Hepatocyte (in vitro differentiated cells): Measurements from ENCODE around the gene ADAMTS20. TPM values are rescaled to one million over a fixed set of nuclear protein-coding genes. Genes with fewer than 3 reads are reported as not detected.

Source experiments
- DNase-seq: peaks from one replicate; pipeline ENCODE4 v3.0.0-alpha.2; 2016; ENCODE audit warnings: low spot score
- H2AFZ ChIP-seq: fragments of 200-600 bp; sonication (generic); 2 replicates; pipeline ENCODE4 v1.6.0; 2016; ENCODE audit warnings: antibody characterized with exemption, mild to moderate bottlenecking
- H3K27ac ChIP-seq: fragments of 200-600 bp; sonication (generic); 2 replicates; pipeline ENCODE4 v1.5.1; 2016; ENCODE audit warnings: mild to moderate bottlenecking
- H3K27me3 ChIP-seq: fragments of 200-600 bp; sonication (generic); 2 replicates; pipeline ENCODE4 v1.6.1; 2016
- H3K36me3 ChIP-seq: fragments of 200-600 bp; sonication (generic); replicated peaks from 2 replicates; pipeline ENCODE4 v1.5.1; 2016; ENCODE audit warnings: low read depth; ENCODE audit not compliant: insufficient read depth
- H3K4me1 ChIP-seq: fragments of 200-600 bp; sonication (generic); 2 replicates; pipeline ENCODE4 v1.5.1; 2016; ENCODE audit warnings: mild to moderate bottlenecking, moderate library complexity; ENCODE audit not compliant: insufficient read depth
- H3K4me2 ChIP-seq: fragments of 200-600 bp; sonication (generic); 2 replicates; pipeline ENCODE4 v1.6.0; 2016
- H3K4me3 ChIP-seq: fragments of 200-600 bp; sonication (generic); 2 replicates; pipeline ENCODE4 v1.5.1; 2016; ENCODE audit warnings: mild to moderate bottlenecking
- H3K79me2 ChIP-seq: fragments of 200-600 bp; sonication (generic); 2 replicates; pipeline ENCODE4 v1.6.0; 2017; ENCODE audit warnings: mild to moderate bottlenecking
- H3K9me2 ChIP-seq: fragments of 200-600 bp; sonication (generic); replicated peaks from 2 replicates; pipeline ENCODE4 v1.6.0; 2017; ENCODE audit warnings: mild to moderate bottlenecking; ENCODE audit not compliant: insufficient read depth
- H3K9me3 ChIP-seq: fragments of 200-600 bp; sonication (generic); 2 replicates; pipeline ENCODE4 v1.5.1; 2016; ENCODE audit warnings: low read depth, mild to moderate bottlenecking
- H4K20me1 ChIP-seq: fragments of 200-600 bp; sonication (generic); 2 replicates; pipeline ENCODE4 v1.6.0; 2016; ENCODE audit warnings: mild to moderate bottlenecking; ENCODE audit not compliant: insufficient read depth, poor library complexity, severe bottlenecking
- EZH2 ChIP-seq: fragments of 200-600 bp; sonication (generic); IDR thresholded peaks from 2 replicates; pipeline ENCODE4 v1.6.1; 2016; ENCODE audit warnings: antibody characterized with exemption, mild to moderate bottlenecking, borderline replicate concordance
- EZH2phosphoT487 ChIP-seq: fragments of 200-600 bp; sonication (generic); IDR thresholded peaks from one replicate; pipeline ENCODE4 v1.6.1; 2018; ENCODE audit warnings: antibody characterized with exemption, mild to moderate bottlenecking, low read depth, moderate library complexity; ENCODE audit not compliant: unreplicated experiment, severe bottlenecking
- WGBS: methylation state at CpG from one replicate; pipeline ENCODE4 v1.1.6; 2016; ENCODE audit warnings: low lambda C conversion rate; ENCODE audit errors: missing lambda C conversion rate; 5-methylcytosine and 5-hydroxymethylcytosine counted together
- polyA plus RNA-seq: library from polyadenylated mRNA; unstranded; fragments of >200 nt; fragmentation: Nextera tagmentation; extraction: Ambion mirVana; gene quantifications from 2 replicates; pipeline ENCODE4 v1.2.1, GENCODE V29; 2016
- total RNA-seq: library from RNA; depleted of rRNA; stranded (reverse); fragments of >200 nt; gene quantifications from 2 replicates; pipeline ENCODE4 v1.2.3, GENCODE V29; 2014
- TF ChIP-seq, protein P1 (sequence below): fragments of 200-600 bp; sonication (generic); IDR thresholded peaks from 2 replicates; pipeline ENCODE4 v1.5.1; 2016; ENCODE audit warnings: antibody characterized with exemption, mild to moderate bottlenecking; ENCODE audit not compliant: poor library complexity

The ADAMTS20 gene
- total and polyA plus RNA-seq, 2 experiments from 2014 or later: 0.47 to 1.2 TPM

DNA sequence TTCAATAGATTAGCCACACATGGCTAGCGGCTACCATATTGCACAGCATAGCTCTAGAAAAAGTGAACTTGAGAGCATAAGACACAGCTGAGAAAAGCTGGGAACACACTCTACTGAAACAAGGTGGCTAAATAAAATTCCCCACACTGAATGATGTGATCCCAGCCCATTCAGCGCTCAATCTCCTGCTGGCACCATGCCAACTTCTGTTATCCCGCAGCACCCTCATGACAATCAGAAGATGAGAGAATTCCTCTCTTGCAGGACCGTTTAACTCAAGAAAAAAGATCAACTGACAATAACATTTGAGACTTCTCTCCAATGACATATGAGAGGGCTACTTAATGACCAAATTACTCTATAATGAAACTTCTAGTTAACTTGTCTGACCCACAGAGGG, 115.4 kb downstream of the ADAMTS20 start:
- no peaks in the 10 kb centered on the region for H3K4me1 ChIP-seq
- H3K79me2 ChIP-seq: no peaks in the 10 kb centered on the region
- H3K9me3 ChIP-seq: no peaks in the 10 kb centered on the region
- H4K20me1 ChIP-seq: no peaks in the 10 kb centered on the region
- H3K9me2 ChIP-seq: no peaks in the 10 kb centered on the region
- H2AFZ ChIP-seq: no peak overlapping the region
- no peaks in the 10 kb centered on the region for H3K36me3 ChIP-seq
- no peak overlapping the region for H3K27ac ChIP-seq
- no peak for TF ChIP-seq EZH2phosphoT487
- no peak for TF ChIP-seq EZH2
- TF ChIP-seq, protein P1, sequence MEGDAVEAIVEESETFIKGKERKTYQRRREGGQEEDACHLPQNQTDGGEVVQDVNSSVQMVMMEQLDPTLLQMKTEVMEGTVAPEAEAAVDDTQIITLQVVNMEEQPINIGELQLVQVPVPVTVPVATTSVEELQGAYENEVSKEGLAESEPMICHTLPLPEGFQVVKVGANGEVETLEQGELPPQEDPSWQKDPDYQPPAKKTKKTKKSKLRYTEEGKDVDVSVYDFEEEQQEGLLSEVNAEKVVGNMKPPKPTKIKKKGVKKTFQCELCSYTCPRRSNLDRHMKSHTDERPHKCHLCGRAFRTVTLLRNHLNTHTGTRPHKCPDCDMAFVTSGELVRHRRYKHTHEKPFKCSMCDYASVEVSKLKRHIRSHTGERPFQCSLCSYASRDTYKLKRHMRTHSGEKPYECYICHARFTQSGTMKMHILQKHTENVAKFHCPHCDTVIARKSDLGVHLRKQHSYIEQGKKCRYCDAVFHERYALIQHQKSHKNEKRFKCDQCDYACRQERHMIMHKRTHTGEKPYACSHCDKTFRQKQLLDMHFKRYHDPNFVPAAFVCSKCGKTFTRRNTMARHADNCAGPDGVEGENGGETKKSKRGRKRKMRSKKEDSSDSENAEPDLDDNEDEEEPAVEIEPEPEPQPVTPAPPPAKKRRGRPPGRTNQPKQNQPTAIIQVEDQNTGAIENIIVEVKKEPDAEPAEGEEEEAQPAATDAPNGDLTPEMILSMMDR: no peak
- no peak overlapping the region for H3K4me2 ChIP-seq
- no peak for DNase-seq
- H3K4me3 ChIP-seq: no peak overlapping the region
- 89% methylated on average over 4 of the region's 4 CpGs for WGBS
- H3K27me3 ChIP-seq: no peaks in the 10 kb centered on the region

DNA sequence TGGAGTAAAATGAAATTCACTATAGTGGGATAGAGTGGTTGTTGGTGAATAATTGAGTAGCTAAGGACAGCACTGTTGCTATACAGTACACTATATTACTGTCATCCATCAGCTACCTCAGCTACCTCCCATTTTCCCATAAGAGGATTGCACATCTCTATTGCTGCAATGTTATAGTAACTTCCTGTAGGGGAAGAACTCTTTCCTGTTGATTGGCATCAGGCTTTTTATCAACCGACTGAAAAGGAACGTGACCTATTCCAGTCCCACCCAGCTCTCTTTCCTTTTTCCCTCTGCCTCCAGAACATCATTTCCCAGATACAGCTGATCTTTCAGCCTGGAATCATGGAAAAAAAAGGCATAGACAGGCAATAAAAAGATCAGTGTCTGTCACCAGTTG, 117.4 kb downstream of the ADAMTS20 start:
- TF ChIP-seq, protein P1: no peak
- no peak for TF ChIP-seq EZH2
- no peak overlapping the region for H3K4me3 ChIP-seq
- DNase-seq: no peak
- no peak overlapping the region for H3K4me2 ChIP-seq
- H3K36me3 ChIP-seq: no peaks in the 10 kb centered on the region
- no peaks in the 10 kb centered on the region for H4K20me1 ChIP-seq
- H3K9me2 ChIP-seq: no peaks in the 10 kb centered on the region
- H3K9me3 ChIP-seq: no peaks in the 10 kb centered on the region
- H3K79me2 ChIP-seq: no peaks in the 10 kb centered on the region
- H3K4me1 ChIP-seq: no peaks in the 10 kb centered on the region
- H2AFZ ChIP-seq: no peak overlapping the region
- no peak overlapping the region for H3K27ac ChIP-seq
- no peaks in the 10 kb centered on the region for H3K27me3 ChIP-seq
- WGBS: 63% methylated on average over 2 of the region's 2 CpGs

DNA sequence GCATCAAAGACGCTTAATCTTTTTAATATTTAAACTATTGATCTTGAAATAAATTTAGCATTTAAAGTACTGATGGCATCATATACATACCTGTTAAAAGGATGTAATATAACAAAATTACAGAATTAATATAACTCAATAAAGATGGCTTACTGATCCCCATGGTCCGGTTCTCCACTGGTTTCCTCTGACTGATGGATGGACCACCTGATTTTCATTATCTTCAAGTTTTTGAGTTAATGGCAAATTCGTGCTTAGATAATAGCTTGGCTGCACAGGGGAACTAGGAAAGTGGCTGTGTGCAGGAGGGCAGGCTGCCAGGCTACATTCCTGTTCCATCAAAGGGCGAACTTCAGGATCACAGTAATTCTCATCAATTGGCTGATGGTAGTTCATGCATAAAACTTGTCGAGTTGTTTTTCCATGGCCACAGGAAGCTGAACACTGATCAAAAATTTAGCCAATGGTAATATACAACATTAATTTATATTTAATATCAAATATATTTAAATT, 123.9 kb downstream of the ADAMTS20 start:
- WGBS: 68% methylated on average over 5 of the region's 5 CpGs
- no peaks in the 10 kb centered on the region for H3K36me3 ChIP-seq
- H3K4me3 ChIP-seq: no peak overlapping the region
- no peak overlapping the region for H3K4me2 ChIP-seq
- no peaks in the 10 kb centered on the region for H3K27me3 ChIP-seq
- H3K9me2 ChIP-seq: no peaks in the 10 kb centered on the region
- DNase-seq: no peak
- no peaks in the 10 kb centered on the region for H3K4me1 ChIP-seq
- H3K9me3 ChIP-seq: no peaks in the 10 kb centered on the region
- H2AFZ ChIP-seq: no peak overlapping the region
- no peaks in the 10 kb centered on the region for H3K79me2 ChIP-seq
- H3K27ac ChIP-seq: no peak overlapping the region
- no peaks in the 10 kb centered on the region for H4K20me1 ChIP-seq
- TF ChIP-seq EZH2phosphoT487 (no peak), EZH2 (no peak)
- TF ChIP-seq, protein P1: no peak

- DNase-seq: no peak
- Histone ChIP-seq H3K27me3 (no peaks in the 10 kb centered on the region), H3K27ac (no peak overlapping the region), H4K20me1 (no peaks in the 10 kb centered on the region), H3K36me3 (no peaks in the 10 kb centered on the region), H2AFZ (no peak overlapping the region), H3K79me2 (no peaks in the 10 kb centered on the region), H3K9me2 (no peaks in the 10 kb centered on the region), H3K4me2 (no peak overlapping the region), H3K9me3 (no peaks in the 10 kb centered on the region), H3K4me1 (no peaks in the 10 kb centered on the region), H3K4me3 (no peak overlapping the region)
- 91% methylated on average over 3 of the region's 3 CpGs for WGBS
- TF ChIP-seq, protein P1: no peak
- TF ChIP-seq EZH2phosphoT487 (no peak), EZH2 (no peak)
Measured at GRCh38 chr12:43425361-43425760, 126.6 kb downstream of the ADAMTS20 start.
